Heart left ventricle (tissue), 13 donors: ENCODE results near the gene RGS6.

Source experiments
- POLR2A ChIP-seq, 2 donors: fragments of 450-650 bp; IDR thresholded peaks; one replicate each; pipeline ENCODE4 v1.6.1; 2017; ENCODE audit warnings: antibody characterized with exemption in 2 of 2, mild to moderate bottlenecking in 2 of 2, moderate library complexity in 2 of 2
- TF ChIP-seq, protein P1 (sequence below), 12 donors: fragments of 200-600 bp; sonication (generic) in 4 of 12; IDR thresholded peaks; one replicate each; pipeline versions ENCODE4 v1.5.0 to v1.8.0; 2018 to 2022; ENCODE audit warnings: antibody characterized with exemption in 12 of 12, mild to moderate bottlenecking in 5 of 12
- donor health status: ischemic (EF 13 %, LVEDD 7.1; RV severe dilation, severe dysfunction).
- donor health status: DM: no; HTN: yes; CAD: no.
- donor health status: DM: no; HTN: no; CAD: no.
- donor health status: ischemic (EF 25% LVEDD 6.9; RV normal size, moderate dysfunction).
- donor health status: ischemic (EF 25% LVEDD 5.7; RV mildly dilated, moderate dysfunction).
- donor health status: ischemic (EF 35%, LVEDD 5.7; RV mildly dilated, moderate dysfunction).
- donor health status: nonischemic (EF 11% LVEDD 7.7; RV severe dilation, severe dysfunction).
- donor health status: DM: yes; HTN: yes; CAD: no.
- donor health status: PGD.
- donor health status: ischemic (EF 29% LVEDD 5.4; RV normal size, mild dysfunction).
- donor health status: nonischemic (EF 23%, LVEDD 6.1; RV moderate dilation, normal function).

DNA sequence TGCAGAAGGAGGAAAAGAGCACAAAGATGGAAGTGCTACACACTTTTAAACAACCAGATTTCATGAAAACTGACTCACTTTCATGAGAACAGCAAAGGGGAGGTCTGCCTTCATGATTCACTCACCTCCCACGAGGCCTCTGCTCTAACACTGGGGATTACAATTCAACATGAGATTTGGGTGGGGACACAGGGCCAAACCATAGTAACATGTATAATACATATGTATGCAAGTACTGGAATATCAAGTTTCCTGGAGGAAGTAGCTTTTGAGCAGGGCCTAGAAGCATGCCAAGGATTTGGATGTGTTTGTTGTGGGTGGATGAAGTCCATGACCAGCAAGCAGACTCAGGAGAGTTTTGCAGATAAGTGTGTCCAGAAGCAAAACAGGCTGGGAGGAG lies 409.0 kb downstream of the RGS6 start:
- TF ChIP-seq POLR2A (IDR thresholded peaks at IDR 0.05): no peak
- TF ChIP-seq, protein P1, sequence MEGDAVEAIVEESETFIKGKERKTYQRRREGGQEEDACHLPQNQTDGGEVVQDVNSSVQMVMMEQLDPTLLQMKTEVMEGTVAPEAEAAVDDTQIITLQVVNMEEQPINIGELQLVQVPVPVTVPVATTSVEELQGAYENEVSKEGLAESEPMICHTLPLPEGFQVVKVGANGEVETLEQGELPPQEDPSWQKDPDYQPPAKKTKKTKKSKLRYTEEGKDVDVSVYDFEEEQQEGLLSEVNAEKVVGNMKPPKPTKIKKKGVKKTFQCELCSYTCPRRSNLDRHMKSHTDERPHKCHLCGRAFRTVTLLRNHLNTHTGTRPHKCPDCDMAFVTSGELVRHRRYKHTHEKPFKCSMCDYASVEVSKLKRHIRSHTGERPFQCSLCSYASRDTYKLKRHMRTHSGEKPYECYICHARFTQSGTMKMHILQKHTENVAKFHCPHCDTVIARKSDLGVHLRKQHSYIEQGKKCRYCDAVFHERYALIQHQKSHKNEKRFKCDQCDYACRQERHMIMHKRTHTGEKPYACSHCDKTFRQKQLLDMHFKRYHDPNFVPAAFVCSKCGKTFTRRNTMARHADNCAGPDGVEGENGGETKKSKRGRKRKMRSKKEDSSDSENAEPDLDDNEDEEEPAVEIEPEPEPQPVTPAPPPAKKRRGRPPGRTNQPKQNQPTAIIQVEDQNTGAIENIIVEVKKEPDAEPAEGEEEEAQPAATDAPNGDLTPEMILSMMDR (IDR thresholded peaks at IDR 0.05): no peak
